Neural cell (in vitro differentiated cells): Measurements from ENCODE around the gene TDP1. TPM values are rescaled to one million over a fixed set of nuclear protein-coding genes. Genes with fewer than 3 reads are reported as not detected.

Experiments used
- H2AFZ ChIP-seq: fragments of 200-600, 300-800 bp; sonication (generic), shearing (Covaris generic); 2 replicates; pipeline ENCODE4 v1.6.0; 2014; ENCODE audit warnings: low read depth, mild to moderate bottlenecking, antibody characterized with exemption, low read length, moderate library complexity
- H3F3A ChIP-seq: fragments of 200-600 bp; shearing (Covaris generic); 2 replicates; pipeline ENCODE4 v1.6.1; 2016; ENCODE audit warnings: mild to moderate bottlenecking, moderate library complexity, mixed read lengths, antibody characterized with exemption, low read length; ENCODE audit not compliant: insufficient read depth, poor library complexity, severe bottlenecking
- H3K27ac ChIP-seq: fragments of 200-600, 300-800 bp; sonication (generic), shearing (Covaris generic); 2 replicates; pipeline ENCODE4 v1.5.1; 2014; ENCODE audit warnings: mild to moderate bottlenecking, low read length, moderate library complexity
- H3K27me3 ChIP-seq: fragments of 300-800, 200-600 bp; sonication (generic), shearing (Covaris generic); 2 replicates; pipeline ENCODE4 v1.6.0; 2014; ENCODE audit warnings: mild to moderate bottlenecking, low read depth, low read length, moderate library complexity; ENCODE audit not compliant: insufficient read depth
- H3K36me3 ChIP-seq: fragments of 300-800, 200-600 bp; sonication (generic), shearing (Covaris generic); 2 replicates; pipeline ENCODE4 v1.5.1; 2014; ENCODE audit warnings: mild to moderate bottlenecking, antibody characterized with exemption, low read length, moderate library complexity; ENCODE audit not compliant: insufficient read depth
- H3K4me2 ChIP-seq: fragments of 300-800, 200-600 bp; sonication (generic), shearing (Covaris generic); 2 replicates; pipeline ENCODE4 v1.6.0; 2014; ENCODE audit warnings: mild to moderate bottlenecking, low read length
- H3K4me3 ChIP-seq: fragments of 300-800, 200-600 bp; sonication (generic), shearing (Covaris generic); 2 replicates; pipeline ENCODE4 v1.5.1; 2014; ENCODE audit warnings: mild to moderate bottlenecking, low read length, moderate library complexity
- H3K79me2 ChIP-seq: fragments of 200-600 bp; shearing (Covaris generic); replicated peaks from 2 replicates; pipeline ENCODE4 v1.6.0; 2014; ENCODE audit warnings: mild to moderate bottlenecking, low read length, moderate library complexity; ENCODE audit not compliant: insufficient read depth
- H3K9ac ChIP-seq: fragments of 300-800, 200-600 bp; sonication (generic), shearing (Covaris generic); 2 replicates; pipeline ENCODE4 v1.6.1; 2016; ENCODE audit warnings: mild to moderate bottlenecking, low read length, mixed read lengths
- H3K9me2 ChIP-seq: fragments of 200-600 bp; shearing (Covaris generic); 2 replicates; pipeline ENCODE4 v1.6.1; 2016; ENCODE audit warnings: mild to moderate bottlenecking, low read length, mixed read lengths; ENCODE audit not compliant: insufficient read depth
- H3K9me3 ChIP-seq: fragments of 200-600, 300-800 bp; sonication (generic), shearing (Covaris generic); 2 replicates; pipeline ENCODE4 v1.6.1; 2016; ENCODE audit warnings: mild to moderate bottlenecking, mixed run types, low read length, moderate library complexity, mixed read lengths
- H4K20me1 ChIP-seq: fragments of 200-600 bp; shearing (Covaris generic); 2 replicates; pipeline ENCODE4 v1.6.1; 2016; ENCODE audit warnings: mild to moderate bottlenecking, mixed run types; ENCODE audit not compliant: insufficient read depth
- EP300 ChIP-seq: fragments of 450-650 bp; conservative IDR thresholded peaks from 2 replicates; pipeline ENCODE4 v1.6.1; 2014; ENCODE audit warnings: antibody characterized with exemption, mild to moderate bottlenecking, moderate library complexity; ENCODE audit not compliant: poor library complexity, severe bottlenecking
- EZH2 ChIP-seq: fragments of 200-600, 300-800 bp; shearing (Covaris generic), sonication (generic); IDR thresholded peaks from 2 replicates; pipeline ENCODE4 v1.6.1; 2014; ENCODE audit warnings: antibody characterized with exemption, low read length, borderline replicate concordance, mild to moderate bottlenecking; ENCODE audit not compliant: insufficient read depth, poor library complexity, severe bottlenecking
- MXI1 ChIP-seq: fragments of 450-650 bp; conservative IDR thresholded peaks from 2 replicates; pipeline ENCODE4 v1.6.1; 2014; ENCODE audit warnings: antibody characterized with exemption, mild to moderate bottlenecking; ENCODE audit not compliant: poor library complexity, severe bottlenecking
- POLR2AphosphoS5 ChIP-seq: IDR thresholded peaks from 2 replicates; pipeline ENCODE4 v1.6.1; 2012
- RAD21 ChIP-seq: fragments of 450-650 bp; conservative IDR thresholded peaks from 2 replicates; pipeline ENCODE4 v1.6.1; 2014; ENCODE audit warnings: antibody characterized with exemption, mild to moderate bottlenecking, moderate library complexity
- REST ChIP-seq: IDR thresholded peaks from 2 replicates; pipeline ENCODE4 v1.6.1; 2012; ENCODE audit warnings: borderline replicate concordance
- SMC3 ChIP-seq: fragments of 450-650 bp; conservative IDR thresholded peaks from 2 replicates; pipeline ENCODE4 v1.6.1; 2014; ENCODE audit warnings: antibody characterized with exemption, mild to moderate bottlenecking, moderate library complexity; ENCODE audit not compliant: poor library complexity
- TAF1 ChIP-seq: IDR thresholded peaks from 2 replicates; pipeline ENCODE4 v1.6.1; 2012; ENCODE audit warnings: low read depth
- polyA plus RNA-seq: library from polyadenylated mRNA; depleted of rRNA; stranded (reverse); fragments of >200 nt; gene quantifications from 2 replicates; pipeline ENCODE4 v1.2.3, GENCODE V29; 2014
- TF ChIP-seq, protein P1 (sequence below): fragments of 450-650 bp; IDR thresholded peaks from 2 replicates; pipeline ENCODE4 v1.5.1; 2014; ENCODE audit warnings: antibody characterized with exemption, mild to moderate bottlenecking, moderate library complexity; ENCODE audit not compliant: poor library complexity, severe bottlenecking

Gene TDP1
- polyA plus RNA-seq, 1 donor from 2014 or later: 29.1 TPM

DNA sequence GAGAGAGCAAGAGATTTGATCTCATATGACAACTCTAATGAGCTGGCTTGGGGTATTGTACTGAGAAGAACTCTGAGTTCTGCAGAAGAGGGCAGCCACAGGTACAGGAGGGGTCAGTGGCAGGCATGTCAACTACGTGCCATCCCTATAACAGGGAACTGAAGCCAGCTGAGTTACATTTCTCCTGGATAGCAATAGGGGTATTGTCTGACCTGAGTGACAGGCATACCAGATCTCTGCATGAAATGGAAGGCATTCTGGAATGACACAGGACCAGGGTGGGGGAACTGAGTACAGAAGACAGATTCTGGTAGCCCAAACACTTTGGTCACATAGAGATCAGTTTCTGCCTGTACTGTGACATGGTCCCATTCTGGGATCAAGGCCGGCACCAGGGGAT is 37.0 kb upstream of the TDP1 start:
- Histone ChIP-seq H3K4me2 (no peak overlapping the region), H3K4me3 (no peak overlapping the region), H3K27ac (no peak overlapping the region), H2AFZ (no peak overlapping the region), H3K9me2 (no peaks in the 10 kb centered on the region), H3K27me3 (no peaks in the 10 kb centered on the region), H3K9ac (no peak overlapping the region), H3F3A (peaks cover 3% of the 10 kb centered on the region), H3K9me3 (no peaks in the 10 kb centered on the region), H3K36me3 (no peaks in the 10 kb centered on the region), H4K20me1 (no peaks in the 10 kb centered on the region), H3K79me2 (no peaks in the 10 kb centered on the region)
- TF ChIP-seq EP300: no peak
- TF ChIP-seq SMC3: no peak
- TF ChIP-seq EZH2: no peak
- no peak for TF ChIP-seq REST
- no peak for TF ChIP-seq MXI1
- TF ChIP-seq, protein P1, sequence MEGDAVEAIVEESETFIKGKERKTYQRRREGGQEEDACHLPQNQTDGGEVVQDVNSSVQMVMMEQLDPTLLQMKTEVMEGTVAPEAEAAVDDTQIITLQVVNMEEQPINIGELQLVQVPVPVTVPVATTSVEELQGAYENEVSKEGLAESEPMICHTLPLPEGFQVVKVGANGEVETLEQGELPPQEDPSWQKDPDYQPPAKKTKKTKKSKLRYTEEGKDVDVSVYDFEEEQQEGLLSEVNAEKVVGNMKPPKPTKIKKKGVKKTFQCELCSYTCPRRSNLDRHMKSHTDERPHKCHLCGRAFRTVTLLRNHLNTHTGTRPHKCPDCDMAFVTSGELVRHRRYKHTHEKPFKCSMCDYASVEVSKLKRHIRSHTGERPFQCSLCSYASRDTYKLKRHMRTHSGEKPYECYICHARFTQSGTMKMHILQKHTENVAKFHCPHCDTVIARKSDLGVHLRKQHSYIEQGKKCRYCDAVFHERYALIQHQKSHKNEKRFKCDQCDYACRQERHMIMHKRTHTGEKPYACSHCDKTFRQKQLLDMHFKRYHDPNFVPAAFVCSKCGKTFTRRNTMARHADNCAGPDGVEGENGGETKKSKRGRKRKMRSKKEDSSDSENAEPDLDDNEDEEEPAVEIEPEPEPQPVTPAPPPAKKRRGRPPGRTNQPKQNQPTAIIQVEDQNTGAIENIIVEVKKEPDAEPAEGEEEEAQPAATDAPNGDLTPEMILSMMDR: no peak
- no peak for TF ChIP-seq RAD21
- TF ChIP-seq TAF1: no peak
- no peak for TF ChIP-seq POLR2AphosphoS5

DNA sequence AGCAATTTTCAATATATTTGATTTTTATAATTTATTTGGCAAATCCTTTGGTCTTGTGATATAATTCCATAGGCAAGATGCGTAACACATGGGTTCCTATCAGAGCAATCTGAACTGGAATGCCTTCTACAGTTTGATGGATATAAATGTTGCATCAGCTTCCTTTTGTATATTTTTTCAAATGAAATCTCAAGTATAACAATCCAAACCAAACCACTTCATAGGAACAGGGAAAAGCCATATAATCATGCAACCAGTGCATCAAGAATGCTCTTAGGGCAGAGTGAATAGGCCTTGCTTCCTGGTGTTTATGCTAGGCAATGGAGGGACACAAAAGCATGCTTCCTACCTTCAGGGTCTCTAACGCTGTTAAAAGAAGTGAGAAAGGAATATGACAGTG is 35.7 kb upstream of the TDP1 start:
- Histone ChIP-seq H3K27ac (no peak overlapping the region), H3K9ac (no peak overlapping the region), H3K79me2 (no peaks in the 10 kb centered on the region), H3K4me3 (no peak overlapping the region), H4K20me1 (no peaks in the 10 kb centered on the region), H3K4me2 (no peak overlapping the region), H3K9me3 (no peaks in the 10 kb centered on the region), H3K9me2 (no peaks in the 10 kb centered on the region), H3F3A (peaks cover 3% of the 10 kb centered on the region), H2AFZ (no peak overlapping the region), H3K27me3 (no peaks in the 10 kb centered on the region), H3K36me3 (no peaks in the 10 kb centered on the region)
- TF ChIP-seq POLR2AphosphoS5 (no peak), TAF1 (no peak), SMC3 (no peak), EP300 (no peak), RAD21 (no peak), REST (no peak), EZH2 (no peak), MXI1 (no peak)
- TF ChIP-seq, protein P1: no peak
